Stomach smooth muscle (tissue), 2 donors: ENCODE data around the gene EMC7.
"Not testable (repeated sequence)": the region's sequence is repeated elsewhere in the genome, so short reads cannot be mapped to it uniquely, and the experiment has no call there.

Experiments
- H3K27ac ChIP-seq: one replicate; pipeline ENCODE4 v1.7.0; 2013; ENCODE audit warnings: mild to moderate bottlenecking, low read length, inconsistent platforms
- H3K27me3 ChIP-seq, 2 donors: one replicate each; pipeline ENCODE4 v1.7.0; 2013; ENCODE audit warnings: low read length in 2 of 2; ENCODE audit not compliant: insufficient read depth in 2 of 2, control insufficient read depth in 1 of 2
- H3K36me3 ChIP-seq, 2 donors: one replicate each; pipeline ENCODE4 v1.7.0; 2013; ENCODE audit warnings: low read length in 2 of 2; ENCODE audit not compliant: control insufficient read depth in 2 of 2, insufficient read depth in 2 of 2
- H3K4me1 ChIP-seq: one replicate; pipeline ENCODE4 v1.7.0; 2013; ENCODE audit warnings: low read length; ENCODE audit not compliant: control insufficient read depth, insufficient read depth
- H3K4me3 ChIP-seq, 2 donors: one replicate each; pipeline ENCODE4 v1.7.0; 2013; ENCODE audit warnings: low read length in 2 of 2
- H3K9ac ChIP-seq, 2 donors: one replicate each; pipeline ENCODE4 v1.7.0; 2013; ENCODE audit warnings: low read length in 2 of 2, mild to moderate bottlenecking in 1 of 2
- H3K9me3 ChIP-seq, 2 donors: one replicate each; pipeline ENCODE4 v1.7.0; 2013; ENCODE audit warnings: low read length in 2 of 2; ENCODE audit not compliant: control insufficient read depth in 2 of 2
- donor health status: healthy.
- donor health status: Pancreatic carcinoma.

Gene EMC7

DNA sequence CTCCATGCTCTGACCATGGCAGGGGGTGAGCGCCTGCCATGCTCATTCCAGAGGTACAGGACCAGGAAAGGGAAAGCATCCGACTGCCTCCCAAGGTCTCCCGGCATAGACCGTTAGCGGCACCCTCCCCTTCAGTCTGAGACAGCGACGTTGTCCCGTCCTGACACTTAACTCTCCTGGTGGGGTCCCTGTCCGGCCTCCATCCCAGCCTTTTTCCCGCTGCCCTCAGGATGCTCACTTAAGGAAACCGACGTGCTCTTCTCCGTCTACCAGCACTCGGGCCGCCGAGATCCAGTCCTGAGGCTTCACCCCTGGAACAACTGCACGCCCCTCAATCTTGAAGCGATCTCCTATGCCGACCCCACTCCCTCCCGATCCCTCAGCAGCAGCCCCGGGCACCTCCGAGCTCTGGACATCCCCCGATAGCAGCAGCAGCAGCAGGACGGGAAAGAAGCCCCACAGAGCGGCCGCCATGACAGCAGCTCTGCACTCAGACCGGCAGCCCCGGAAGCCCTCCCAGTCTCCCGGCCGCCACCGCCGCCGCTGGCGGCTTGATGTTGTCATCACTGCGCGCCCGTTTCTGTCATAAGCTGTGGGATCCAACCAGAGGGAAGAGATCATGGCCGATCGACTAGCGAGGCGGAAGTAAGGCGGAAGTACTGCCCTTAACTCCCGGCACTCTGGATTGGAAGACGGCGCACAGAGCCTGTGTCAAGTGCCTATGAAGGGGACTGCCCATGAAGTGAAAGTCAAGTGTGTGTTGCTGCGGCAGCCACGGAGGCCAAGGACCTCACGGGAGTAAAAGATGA is at the start of gene EMC7, which contains the start of gene PGBD4:
EMC7 (minus strand) TSS at position 497 of the 809 bp plus-strand sequence; CDS start at position 474, 23 bp downstream.
PGBD4 (plus strand) TSS at position 718 of the 809 bp plus-strand sequence. CDS start 449 bp downstream, outside the sequence.
- Histone ChIP-seq H3K27me3 (no peaks in the 10 kb centered on the region), H3K9me3 (no peaks in the 10 kb centered on the region), H3K36me3 (peaks cover 0 to 5% of the 10 kb centered on the region in 2 donors), H3K4me1 (peaks cover 15% of the 10 kb centered on the region), H3K4me3 (peak within 1 kb of the TSS; percentile 97 to 99), H3K9ac (peak within 1 kb of the TSS; percentile 97 to 98), H3K27ac (peak within 1 kb of the TSS; percentile 88)

DNA sequence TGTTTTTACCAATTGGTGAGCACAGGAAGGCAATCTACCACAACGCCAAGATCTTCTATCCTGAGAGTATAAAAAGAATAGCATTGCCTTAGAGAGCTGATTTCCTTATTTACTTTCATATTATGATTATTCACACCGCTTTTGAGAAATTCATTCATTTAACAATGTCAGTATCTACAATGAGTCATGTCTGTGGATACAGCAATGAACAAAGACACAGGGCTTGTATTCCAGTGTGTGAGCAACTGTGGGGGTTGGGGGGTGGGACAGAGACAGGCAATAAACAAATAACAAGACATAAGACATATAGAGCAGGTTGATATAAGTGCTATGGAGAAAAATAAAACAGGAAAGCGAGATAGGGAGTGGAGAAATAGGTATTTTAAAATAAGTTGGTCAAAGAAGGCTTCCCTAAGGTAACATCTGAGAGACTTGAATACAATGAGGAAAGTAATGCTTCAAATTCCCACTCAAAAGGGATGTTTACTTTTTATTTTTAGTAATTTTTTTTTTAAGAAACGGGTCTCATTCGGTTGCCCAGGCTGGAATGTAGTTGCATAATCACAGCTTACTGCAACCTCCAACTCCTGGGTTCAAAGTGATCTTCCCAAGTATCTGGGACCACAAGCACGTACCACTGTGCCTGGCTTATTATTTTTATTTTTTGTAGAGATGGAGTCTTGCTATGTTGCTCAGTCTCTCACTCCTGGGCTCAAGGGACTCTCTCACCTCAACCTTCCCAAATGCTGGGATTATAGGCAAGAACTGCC is 45.9 kb upstream of the EMC7 start:
- no peaks in the 10 kb centered on the region for H3K27me3 ChIP-seq
- peaks cover 17 to 23% of the 10 kb centered on the region in 2 donors for H3K36me3 ChIP-seq
- no peaks in the 10 kb centered on the region for H3K4me1 ChIP-seq
- no peak overlapping the region for H3K27ac ChIP-seq
- H3K9ac ChIP-seq, result no peak overlapping the region
- H3K9me3 ChIP-seq, result no peaks in the 10 kb centered on the region
- H3K4me3 ChIP-seq, result no peak overlapping the region

DNA sequence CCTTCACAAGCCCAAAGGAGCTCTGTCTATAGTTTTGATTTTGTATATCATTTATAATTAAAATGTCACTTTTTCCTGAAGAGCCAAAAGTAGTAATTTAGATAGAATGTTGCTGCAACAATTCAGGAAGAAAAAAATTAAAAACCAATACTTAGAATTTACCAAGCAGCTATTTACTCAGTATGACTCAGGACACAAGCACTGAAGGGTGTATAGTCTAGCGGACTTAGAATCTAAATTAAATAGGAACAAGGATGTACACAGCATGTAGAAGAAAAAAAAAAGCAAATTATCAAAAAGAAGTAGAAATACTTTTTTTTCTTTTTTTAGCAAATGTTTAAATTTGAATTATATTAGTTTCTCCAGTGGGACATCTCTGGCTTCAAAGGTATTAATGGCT is 31.8 kb upstream of the EMC7 start:
- Histone ChIP-seq H3K9me3 (no peaks in the 10 kb centered on the region), H3K27me3 (no peaks in the 10 kb centered on the region), H3K4me1 (no peaks in the 10 kb centered on the region), H3K4me3 (no peak overlapping the region), H3K36me3 (no peaks in the 10 kb centered on the region), H3K27ac (no peak overlapping the region), H3K9ac (no peak overlapping the region)

DNA sequence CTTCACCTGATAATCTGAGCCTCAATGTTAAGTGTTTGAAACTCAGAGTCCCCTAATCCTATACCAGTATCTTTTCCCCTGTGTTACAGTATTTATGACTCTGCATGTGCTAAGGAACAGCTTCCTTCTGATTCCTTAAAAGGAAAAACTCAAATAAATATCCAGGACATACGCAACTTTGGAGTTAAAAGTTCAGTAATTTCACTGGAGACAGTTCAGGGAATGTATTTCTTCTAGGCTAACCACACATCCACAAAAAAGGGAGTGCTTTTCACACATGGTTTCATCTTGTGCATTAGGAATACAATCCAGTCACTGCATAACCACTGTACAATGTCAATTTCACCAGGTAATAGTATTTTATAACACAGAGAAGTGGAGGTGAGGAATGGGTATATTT is 31.2 kb upstream of the EMC7 start:
- H3K9me3 ChIP-seq, result no peaks in the 10 kb centered on the region
- no peaks in the 10 kb centered on the region for H3K4me1 ChIP-seq
- no peaks in the 10 kb centered on the region for H3K36me3 ChIP-seq

DNA sequence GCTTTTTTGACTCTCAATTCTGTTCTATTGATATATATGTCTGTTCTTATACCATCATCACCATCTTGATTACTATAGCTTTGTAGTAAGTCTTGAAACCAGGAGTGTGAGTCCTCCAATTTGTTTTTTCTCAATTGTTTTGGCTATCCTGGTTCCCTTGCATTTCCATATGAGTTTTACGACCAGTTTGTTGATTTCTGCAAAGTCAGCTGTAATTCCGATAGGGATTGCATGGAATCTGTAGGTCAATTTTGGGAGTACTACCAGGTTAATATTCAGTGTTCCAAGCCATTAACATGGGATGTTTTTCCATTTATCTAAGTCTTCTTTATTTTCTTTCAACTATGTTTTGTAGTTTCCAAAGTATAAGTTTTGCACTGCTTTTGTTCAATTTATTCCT is 27.2 kb upstream of the EMC7 start:
- Histone ChIP-seq H3K9ac (no peak overlapping the region), H3K9me3 (no peaks in the 10 kb centered on the region), H3K36me3 (no peaks in the 10 kb centered on the region), H3K4me1 (no peaks in the 10 kb centered on the region), H3K27ac (no peak overlapping the region), H3K4me3 (no peak overlapping the region), H3K27me3 (no peaks in the 10 kb centered on the region)

More for the DNA sequence above, 31.2 kb upstream of the EMC7 start:
- Histone ChIP-seq H3K9ac (no peak overlapping the region), H3K27ac (no peak overlapping the region), H3K4me3 (no peak overlapping the region), H3K27me3 (no peaks in the 10 kb centered on the region)

DNA sequence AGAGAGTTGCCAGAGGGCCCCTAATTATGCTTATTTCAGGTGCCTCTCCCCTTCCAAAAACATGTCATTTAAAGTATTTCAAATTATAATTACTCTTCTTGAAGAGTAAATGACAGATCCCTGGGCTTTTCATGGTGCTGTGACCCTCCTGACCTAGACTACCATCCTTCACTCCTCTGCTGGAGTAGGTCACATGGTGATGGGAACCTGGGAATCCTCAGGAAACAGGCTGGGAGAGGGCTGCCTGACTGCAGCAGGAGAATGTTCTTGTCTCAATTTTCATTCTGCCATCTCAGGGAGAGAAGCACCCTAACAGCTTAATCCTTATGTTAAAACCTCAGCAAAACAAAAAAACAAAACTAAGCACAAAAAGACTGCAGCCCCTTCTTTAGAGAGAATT is 24.9 kb upstream of the EMC7 start:
- Histone ChIP-seq H3K27ac (no peak overlapping the region), H3K9me3 (no peaks in the 10 kb centered on the region), H3K36me3 (no peaks in the 10 kb centered on the region), H3K9ac (no peak overlapping the region), H3K4me3 (no peak overlapping the region), H3K27me3 (no peaks in the 10 kb centered on the region), H3K4me1 (no peaks in the 10 kb centered on the region)

DNA sequence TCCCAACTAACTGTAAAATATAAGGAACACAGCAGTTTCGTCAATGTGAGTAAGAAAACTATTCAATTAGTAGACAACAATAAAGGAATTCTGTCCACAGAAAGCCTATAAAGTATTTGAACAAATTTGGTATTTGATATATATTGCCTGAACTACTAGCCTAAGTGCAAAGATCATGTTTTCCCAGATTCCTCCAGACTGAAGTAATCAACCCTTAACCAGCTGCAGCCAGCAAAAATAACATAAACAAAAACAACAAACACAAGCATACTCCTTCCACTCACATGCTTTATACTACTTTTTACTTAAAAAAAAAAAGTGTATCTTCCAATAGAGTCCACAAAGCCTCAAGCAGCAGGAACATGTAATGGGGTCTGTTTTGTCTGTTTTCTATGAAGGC is 24.3 kb upstream of the EMC7 start:
- Histone ChIP-seq H3K9ac (no peak overlapping the region), H3K36me3 (no peaks in the 10 kb centered on the region), H3K27me3 (no peaks in the 10 kb centered on the region), H3K9me3 (no peaks in the 10 kb centered on the region), H3K27ac (no peak overlapping the region), H3K4me1 (no peaks in the 10 kb centered on the region), H3K4me3 (no peak overlapping the region)

DNA sequence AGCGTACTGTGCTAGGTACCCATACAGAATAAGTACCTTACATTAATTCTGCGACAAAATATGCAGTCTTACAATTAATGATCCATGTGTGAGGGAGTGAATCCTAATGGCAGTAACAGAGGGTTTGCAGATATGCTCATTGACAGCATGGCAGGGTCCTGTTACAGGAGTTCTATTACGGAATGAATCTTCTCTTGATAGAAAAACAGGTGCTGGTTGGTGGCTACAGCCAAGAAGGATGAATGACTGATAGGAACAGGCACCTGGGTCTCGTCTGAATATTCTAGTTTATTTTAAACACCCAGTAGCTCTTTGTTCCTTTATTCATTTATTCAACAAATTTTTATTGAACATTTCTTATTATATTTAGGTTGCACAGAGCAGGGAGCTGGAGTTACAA is 23.0 kb upstream of the EMC7 start:
- Histone ChIP-seq H3K4me1 (no peaks in the 10 kb centered on the region), H3K27me3 (no peaks in the 10 kb centered on the region), H3K9me3 (no peaks in the 10 kb centered on the region), H3K27ac (no peak overlapping the region), H3K36me3 (no peaks in the 10 kb centered on the region), H3K4me3 (no peak overlapping the region), H3K9ac (no peak overlapping the region)

DNA sequence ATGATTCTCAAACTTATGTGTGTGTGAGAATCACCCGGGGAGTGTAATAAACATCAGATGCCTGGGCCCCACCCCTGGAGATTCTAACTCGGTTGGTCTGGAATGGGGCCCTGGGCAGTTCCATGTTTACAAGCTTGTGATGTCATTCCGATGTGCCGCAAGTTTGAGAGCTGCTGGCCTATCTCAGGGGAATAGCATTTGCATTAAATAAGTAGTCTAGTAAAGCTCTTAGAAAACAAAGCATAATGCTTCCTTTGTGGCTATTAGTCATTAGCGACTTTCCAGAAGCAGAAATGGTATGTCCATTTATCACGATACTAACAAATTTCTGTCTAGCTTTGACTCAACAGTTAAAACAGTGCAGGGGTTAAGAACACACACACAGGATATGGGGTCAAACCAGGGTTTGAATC is 21.1 kb upstream of the EMC7 start:
- H3K4me1 ChIP-seq, result no peaks in the 10 kb centered on the region
- H3K9ac ChIP-seq, result no peak overlapping the region
- H3K36me3 ChIP-seq, result no peaks in the 10 kb centered on the region
- H3K9me3 ChIP-seq, result no peaks in the 10 kb centered on the region
- H3K4me3 ChIP-seq, result no peak overlapping the region
- no peaks in the 10 kb centered on the region for H3K27me3 ChIP-seq
- no peak overlapping the region for H3K27ac ChIP-seq

DNA sequence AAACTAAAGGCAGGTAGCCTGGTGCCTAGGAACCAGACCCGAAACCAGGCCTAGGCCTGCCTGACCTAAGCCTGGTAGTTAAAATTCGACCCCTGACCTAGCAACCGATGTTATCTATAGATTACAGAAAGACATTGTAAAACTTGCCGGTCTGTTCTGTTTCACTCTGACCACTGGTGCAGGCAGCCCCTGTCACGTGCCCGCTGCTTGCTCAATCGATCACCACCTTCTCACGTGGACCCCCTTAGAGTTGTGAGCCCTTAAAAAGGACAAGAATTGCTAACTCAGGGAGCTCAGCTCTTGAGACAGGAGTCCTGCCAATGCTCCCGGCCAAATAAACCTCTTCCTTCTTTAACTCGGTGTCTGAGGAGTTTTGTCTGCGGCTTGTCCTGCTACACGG is 20.1 kb upstream of the EMC7 start:
- not testable (repeated sequence) for H3K27me3 ChIP-seq, H3K4me1 ChIP-seq, H3K9ac ChIP-seq, H3K9me3 ChIP-seq, H3K27ac ChIP-seq, H3K36me3 ChIP-seq, H3K4me3 ChIP-seq

DNA sequence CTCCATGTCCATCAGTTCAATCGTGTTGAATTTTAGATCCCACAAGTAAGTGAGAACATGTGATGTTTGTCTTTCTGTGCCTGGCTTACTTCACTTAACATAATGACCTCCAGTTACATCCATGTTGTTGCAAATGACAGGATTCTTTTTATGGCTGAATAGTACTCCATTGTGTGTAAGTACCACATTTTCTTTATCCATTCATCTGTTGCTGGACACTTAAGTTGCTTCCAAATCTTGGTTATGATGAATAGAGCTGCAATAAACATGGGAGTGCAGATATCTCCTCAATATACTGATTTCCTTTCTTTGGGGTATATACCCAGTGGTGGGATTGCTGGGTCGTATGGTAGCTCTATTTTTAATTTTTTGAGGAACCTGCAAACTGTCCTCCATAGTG is 18.8 kb upstream of the EMC7 start:
- H3K36me3 ChIP-seq, H3K9me3 ChIP-seq, H3K27me3 ChIP-seq, H3K4me3 ChIP-seq, H3K9ac ChIP-seq, H3K27ac ChIP-seq, H3K4me1 ChIP-seq: not testable (repeated sequence)
